ENCODE measurements around the gene MRPL38.
A peak's percentile ranks its signal among the peaks of the same experiment; 100 is the strongest.
"Not testable (repeated sequence)": the region's sequence is repeated elsewhere in the genome, so short reads cannot be mapped to it uniquely, and the experiment has no call there.

MRPL38 gene

DNA sequence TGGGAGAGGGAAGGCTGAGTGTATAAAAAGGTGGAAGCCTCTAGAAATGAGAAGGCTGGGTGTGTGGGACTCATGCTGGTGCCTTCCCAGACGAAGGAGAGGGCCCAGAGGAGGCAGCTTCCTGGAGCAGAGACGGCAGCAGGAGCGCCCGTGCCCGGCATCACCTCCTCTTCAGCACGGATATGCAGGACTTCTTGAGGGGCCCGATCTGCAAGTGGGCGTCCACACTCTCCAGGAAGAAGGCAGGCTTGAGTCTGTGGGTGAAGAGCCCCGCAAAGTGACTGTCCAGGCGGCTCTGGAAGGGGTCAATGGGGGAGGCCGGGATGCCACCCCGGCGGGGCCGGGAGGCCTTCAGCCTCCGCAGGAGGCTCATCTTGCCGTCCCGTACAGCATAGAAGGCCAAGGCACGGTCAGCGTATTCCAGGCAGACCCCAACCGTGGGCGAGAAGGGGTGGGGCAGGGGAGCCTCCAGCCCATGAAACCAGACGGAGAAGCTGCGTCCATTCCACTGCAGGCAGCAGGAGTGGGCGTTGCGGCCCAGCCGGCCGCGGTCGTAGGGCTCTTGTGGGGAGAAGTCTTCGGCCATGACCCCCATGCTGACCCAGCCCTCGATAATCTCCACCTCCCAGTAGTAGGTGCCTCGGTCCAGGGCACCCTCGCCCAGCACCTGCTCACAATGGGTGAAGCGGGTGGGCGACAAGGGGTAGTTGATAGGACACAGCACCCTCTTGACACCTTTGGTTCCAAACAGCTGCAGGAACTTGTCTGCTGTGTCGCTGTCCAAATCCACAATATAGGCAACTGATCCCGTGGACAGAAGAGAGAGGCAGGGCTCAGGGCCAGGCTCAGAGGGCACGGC, 30.1 kb downstream of the MRPL38 start:
- no peak for DNase-seq

- DNase-seq, result no peak
Measured at GRCh38 chr17:75873587-75874322, 30.9 kb downstream of the MRPL38 start.

GRCh38 chr17:75872434-75873351, 32.0 kb downstream of the MRPL38 start:
- peak; percentile 43 for DNase-seq

GRCh38 chr17:75870228-75870627, 34.5 kb downstream of the MRPL38 start:
- DNase-seq, result not testable (repeated sequence)

- no peak for DNase-seq
Measured at GRCh38 chr17:75869282-75870141, 35.2 kb downstream of the MRPL38 start.

GRCh38 chr17:75868730-75869281, 35.9 kb downstream of the MRPL38 start:
- not testable (repeated sequence) for DNase-seq

- DNase-seq, result not testable (repeated sequence)
Measured at GRCh38 chr17:75865404-75866188, 39.1 kb downstream of the MRPL38 start.

GRCh38 chr17:75864887-75865286, 39.8 kb downstream of the MRPL38 start:
- not testable (repeated sequence) for DNase-seq

DNA sequence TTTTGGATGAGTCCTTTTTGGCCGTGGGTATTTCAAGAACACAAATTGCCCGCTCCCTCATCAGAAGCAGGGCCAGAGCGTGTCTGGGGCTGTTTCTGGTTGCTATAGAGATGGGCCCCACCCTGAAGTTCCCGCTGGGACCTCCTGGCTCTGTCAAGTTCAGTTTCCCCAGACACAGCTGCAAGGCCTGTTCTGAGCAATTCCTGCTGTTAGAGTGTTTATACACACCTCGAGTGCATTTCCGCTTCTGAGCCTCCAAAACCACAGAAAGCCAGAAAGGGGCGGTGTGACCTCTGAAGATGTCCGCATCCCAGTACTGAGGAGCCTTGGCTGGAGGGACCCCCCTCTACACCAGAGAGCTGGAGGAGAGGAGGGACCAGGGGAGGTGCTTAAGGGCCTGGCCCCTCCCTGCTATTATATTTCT, 40.2 kb downstream of the MRPL38 start:
- DNase-seq, result no peak

DNA sequence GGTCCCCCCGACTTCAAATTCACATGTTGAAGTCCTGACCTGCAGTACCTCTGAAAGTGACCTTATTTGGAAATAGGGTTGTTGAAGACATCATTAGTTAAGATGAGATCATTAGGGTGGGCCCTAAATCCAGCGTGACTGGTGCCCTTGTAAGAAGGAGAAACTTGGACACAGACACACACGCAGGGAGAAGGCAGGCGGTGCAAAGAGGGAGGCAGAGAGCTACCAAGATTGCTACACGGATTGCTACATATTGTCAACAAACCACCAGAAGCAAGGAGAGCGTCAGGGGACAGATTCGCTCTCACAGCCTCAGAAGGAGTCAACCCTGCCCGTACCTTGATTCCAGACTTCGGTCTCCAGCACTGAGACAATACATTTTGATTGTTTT, 42.8 kb downstream of the MRPL38 start:
- DNase-seq, result no peak

GRCh38 chr17:75859358-75859757, 45.3 kb downstream of the MRPL38 start:
- DNase-seq, result not testable (repeated sequence)

DNA sequence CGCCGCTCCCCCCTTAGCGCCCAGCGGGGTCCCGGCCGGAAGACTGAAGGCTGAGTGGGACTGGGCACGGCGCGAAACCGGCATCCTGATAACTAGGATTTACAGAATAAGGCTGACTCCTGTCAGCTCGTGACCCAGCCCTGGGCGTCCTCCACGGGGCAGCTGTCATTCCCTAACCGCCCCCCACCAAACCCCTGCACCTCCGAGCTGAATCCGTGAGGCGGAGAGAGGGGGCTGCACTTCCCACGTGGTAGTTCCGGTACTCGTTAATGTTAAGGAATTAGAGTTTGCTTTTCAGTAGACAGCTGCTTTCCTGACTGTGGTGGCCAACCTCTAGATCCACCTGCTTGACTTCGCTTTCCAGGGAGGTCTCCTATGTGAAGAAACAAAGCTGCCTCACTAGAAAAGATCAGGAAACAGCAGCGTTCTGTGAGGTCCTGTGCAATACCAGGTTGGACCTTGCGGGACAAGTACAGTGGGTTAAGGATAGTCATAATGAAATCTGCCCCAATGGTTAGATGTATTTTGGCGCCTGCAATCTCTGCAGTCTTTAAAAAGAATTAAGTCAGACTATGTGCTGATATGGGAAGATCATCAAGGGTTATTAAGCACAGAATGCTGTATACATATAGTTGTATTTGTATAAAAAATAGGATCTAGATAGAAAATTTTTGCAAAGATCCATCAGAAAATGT, 48.5 kb downstream of the MRPL38 start:
- no peak for DNase-seq

- peak; percentile 98 for DNase-seq
Measured at GRCh38 chr17:75855310-75856061, 49.2 kb downstream of the MRPL38 start, which contains the start of gene WBP2. Gene WBP2 (minus strand): TSS chr17:75855335. CDS start chr17:75855297, 38 bp downstream.

- no peak for DNase-seq
Measured at GRCh38 chr17:75854881-75855309, 49.8 kb downstream of the MRPL38 start.

GRCh38 chr17:75854101-75854748, 50.5 kb downstream of the MRPL38 start:
- no peak for DNase-seq

- DNase-seq, result no peak
Measured at GRCh38 chr17:75853433-75853832, 51.3 kb downstream of the MRPL38 start.

GRCh38 chr17:75851693-75851991, 53.0 kb downstream of the MRPL38 start:
- DNase-seq, result not testable (repeated sequence)

- DNase-seq, result no peak
Measured at GRCh38 chr17:75850928-75851692, 53.6 kb downstream of the MRPL38 start.

Measured in NCI-H510A (cell line).